ENCODE data around the gene CTSD. TPM values are rescaled to one million over a fixed set of nuclear protein-coding genes. Genes with fewer than 3 reads are reported as not detected.

The CTSD gene
- total RNA-seq, 2 experiments from 2014 or later: 31.7 to 44.1 TPM

- Histone ChIP-seq H3K79me2 (ENCODE audit: insufficient read depth, low read depth, low read length) (no peaks in the 10 kb centered on the region), H3K4me3 (ENCODE audit: low read depth, low read length, poor library complexity, severe bottlenecking) (no peak overlapping the region), H3K36me3 (ENCODE audit: insufficient read depth, low read length) (no peaks in the 10 kb centered on the region), H2AFZ (ENCODE audit: low read length) (no peak overlapping the region), H3K27ac (ENCODE audit: low read depth, low read length, poor library complexity, severe bottlenecking) (no peak overlapping the region), H3K4me2 (ENCODE audit: low read length) (no peak overlapping the region), H4K20me1 (ENCODE audit: insufficient read depth, low read length) (no peaks in the 10 kb centered on the region), H3K4me1 (ENCODE audit: insufficient read depth, low read length, poor library complexity, severe bottlenecking) (no peaks in the 10 kb centered on the region), H3K9me3 (ENCODE audit: low read length) (no peaks in the 10 kb centered on the region), H3K9me2 (ENCODE audit: insufficient read depth, low read length) (no peaks in the 10 kb centered on the region)
- intact Hi-C loops (cut with micrococcal nuclease; ENCODE audit: unreplicated experiment): no loop called here
- TF ChIP-seq CTCF (conservative IDR thresholded peaks at IDR 0.05; ENCODE audit: low read length) (no peak), EZH2phosphoT487 (IDR thresholded peaks at IDR 0.05; ENCODE audit: borderline replicate concordance, low read depth, low read length) (no peak)
- no peak for DNase-seq (ENCODE audit: low spot score)
- BruUV-seq (replicated peaks): no TSS peak
- ChIA-PET CTCF (ENCODE audit: unreplicated experiment) (no interaction called here), POLR2A (interaction anchor here (0.6 kb wide), 2 partner anchors 12 to 164 kb away, joined by 3 read pairs; no protein-coding TSS in a partner anchor)
These were observed 20.2 kb upstream of the CTSD start for GRCh38 chr11:1783725-1784529.

- no peak for TF ChIP-seq EZH2phosphoT487 (IDR thresholded peaks at IDR 0.05; ENCODE audit: borderline replicate concordance, low read depth, low read length)
- no peak for TF ChIP-seq CTCF (conservative IDR thresholded peaks at IDR 0.05; ENCODE audit: low read length)
- Histone ChIP-seq H3K9me2 (ENCODE audit: insufficient read depth, low read length) (no peaks in the 10 kb centered on the region), H3K9me3 (ENCODE audit: low read length) (no peaks in the 10 kb centered on the region), H3K4me3 (ENCODE audit: low read depth, low read length, poor library complexity, severe bottlenecking) (no peak overlapping the region), H3K4me1 (ENCODE audit: insufficient read depth, low read length, poor library complexity, severe bottlenecking) (no peaks in the 10 kb centered on the region), H3K4me2 (ENCODE audit: low read length) (no peak overlapping the region), H3K36me3 (ENCODE audit: insufficient read depth, low read length) (no peaks in the 10 kb centered on the region), H3K27ac (ENCODE audit: low read depth, low read length, poor library complexity, severe bottlenecking) (no peak overlapping the region), H3K79me2 (ENCODE audit: insufficient read depth, low read depth, low read length) (no peaks in the 10 kb centered on the region), H4K20me1 (ENCODE audit: insufficient read depth, low read length) (no peaks in the 10 kb centered on the region), H2AFZ (ENCODE audit: low read length) (no peak overlapping the region)
- CTCF ChIA-PET (ENCODE audit: unreplicated experiment): no interaction called here
- no TSS peak for BruUV-seq (replicated peaks)
- intact Hi-C loops (cut with micrococcal nuclease; ENCODE audit: unreplicated experiment): no loop called here
- POLR2A ChIA-PET: interaction anchor here (0.6 kb wide), 2 partner anchors 11 to 163 kb away, joined by 3 read pairs; no protein-coding TSS in a partner anchor
- DNase-seq (ENCODE audit: low spot score): no peak
These were observed 19.4 kb upstream of the CTSD start for GRCh38 chr11:1782831-1783724.

All from OCI-LY7 (cell line).